Measurements from ENCODE around the gene CAPN14.

DNA sequence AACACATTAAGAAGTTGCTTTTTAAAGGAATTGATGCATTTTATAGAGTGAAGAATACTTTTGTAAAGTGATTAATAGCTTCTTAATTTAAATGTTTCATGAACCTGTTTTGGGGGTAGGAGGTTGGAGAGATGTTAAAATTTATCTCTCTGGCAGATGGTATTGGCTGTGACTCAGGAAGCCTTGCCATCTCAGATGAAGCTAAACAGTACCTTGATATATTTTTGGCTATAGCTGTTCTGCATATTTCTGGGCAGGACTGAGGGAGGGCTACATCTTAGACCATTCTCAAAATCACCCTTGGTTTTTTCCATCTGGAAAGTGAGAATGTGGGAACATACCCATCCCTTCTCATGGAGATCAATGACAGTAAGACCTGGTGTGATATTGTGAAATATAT is 13.4 kb downstream of the CAPN14 start:
- TF ChIP-seq, protein P1, sequence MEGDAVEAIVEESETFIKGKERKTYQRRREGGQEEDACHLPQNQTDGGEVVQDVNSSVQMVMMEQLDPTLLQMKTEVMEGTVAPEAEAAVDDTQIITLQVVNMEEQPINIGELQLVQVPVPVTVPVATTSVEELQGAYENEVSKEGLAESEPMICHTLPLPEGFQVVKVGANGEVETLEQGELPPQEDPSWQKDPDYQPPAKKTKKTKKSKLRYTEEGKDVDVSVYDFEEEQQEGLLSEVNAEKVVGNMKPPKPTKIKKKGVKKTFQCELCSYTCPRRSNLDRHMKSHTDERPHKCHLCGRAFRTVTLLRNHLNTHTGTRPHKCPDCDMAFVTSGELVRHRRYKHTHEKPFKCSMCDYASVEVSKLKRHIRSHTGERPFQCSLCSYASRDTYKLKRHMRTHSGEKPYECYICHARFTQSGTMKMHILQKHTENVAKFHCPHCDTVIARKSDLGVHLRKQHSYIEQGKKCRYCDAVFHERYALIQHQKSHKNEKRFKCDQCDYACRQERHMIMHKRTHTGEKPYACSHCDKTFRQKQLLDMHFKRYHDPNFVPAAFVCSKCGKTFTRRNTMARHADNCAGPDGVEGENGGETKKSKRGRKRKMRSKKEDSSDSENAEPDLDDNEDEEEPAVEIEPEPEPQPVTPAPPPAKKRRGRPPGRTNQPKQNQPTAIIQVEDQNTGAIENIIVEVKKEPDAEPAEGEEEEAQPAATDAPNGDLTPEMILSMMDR (IDR thresholded peaks at IDR 0.05; ENCODE audit: low read depth, low read length, missing input control) = no peak
- TF ChIP-seq, protein P2, sequence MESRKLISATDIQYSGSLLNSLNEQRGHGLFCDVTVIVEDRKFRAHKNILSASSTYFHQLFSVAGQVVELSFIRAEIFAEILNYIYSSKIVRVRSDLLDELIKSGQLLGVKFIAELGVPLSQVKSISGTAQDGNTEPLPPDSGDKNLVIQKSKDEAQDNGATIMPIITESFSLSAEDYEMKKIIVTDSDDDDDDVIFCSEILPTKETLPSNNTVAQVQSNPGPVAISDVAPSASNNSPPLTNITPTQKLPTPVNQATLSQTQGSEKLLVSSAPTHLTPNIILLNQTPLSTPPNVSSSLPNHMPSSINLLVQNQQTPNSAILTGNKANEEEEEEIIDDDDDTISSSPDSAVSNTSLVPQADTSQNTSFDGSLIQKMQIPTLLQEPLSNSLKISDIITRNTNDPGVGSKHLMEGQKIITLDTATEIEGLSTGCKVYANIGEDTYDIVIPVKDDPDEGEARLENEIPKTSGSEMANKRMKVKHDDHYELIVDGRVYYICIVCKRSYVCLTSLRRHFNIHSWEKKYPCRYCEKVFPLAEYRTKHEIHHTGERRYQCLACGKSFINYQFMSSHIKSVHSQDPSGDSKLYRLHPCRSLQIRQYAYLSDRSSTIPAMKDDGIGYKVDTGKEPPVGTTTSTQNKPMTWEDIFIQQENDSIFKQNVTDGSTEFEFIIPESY (IDR thresholded peaks at IDR 0.05) = no peak
- TF ChIP-seq RAD21 (IDR thresholded peaks at IDR 0.05) (no peak), SP1 (IDR thresholded peaks at IDR 0.05) (no peak), TAF1 (conservative IDR thresholded peaks at IDR 0.05) (no peak), JUND (IDR thresholded peaks at IDR 0.05) (no peak), MAX (IDR thresholded peaks at IDR 0.05) (no peak), YY1 (IDR thresholded peaks at IDR 0.05) (no peak), HNF4G (IDR thresholded peaks at IDR 0.05) (no peak)
- TF ChIP-seq, protein P3, sequence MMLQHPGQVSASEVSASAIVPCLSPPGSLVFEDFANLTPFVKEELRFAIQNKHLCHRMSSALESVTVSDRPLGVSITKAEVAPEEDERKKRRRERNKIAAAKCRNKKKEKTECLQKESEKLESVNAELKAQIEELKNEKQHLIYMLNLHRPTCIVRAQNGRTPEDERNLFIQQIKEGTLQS (IDR thresholded peaks at IDR 0.05) = no peak

Measured in liver (tissue), 3 donors.